Stimulated activated naive CD8-positive, alpha-beta T cell treated with anti-CD3 and anti-CD28 coated beads, Interleukin-15, Interleukin-2, amounts not matched to agents 100 U/mL and 50 U/mL, for 24 hours (primary cell): ENCODE results near the gene ULBP3.
A peak's percentile ranks its signal among the peaks of the same experiment; 100 is the strongest.

ENCODE experiments used
- ATAC-seq: fragments of 150-1000 bp; cut with Tn5 transposase; one replicate; pipeline ENCODE4 v1.10.0; 2021
- DNase-seq: peaks from one replicate; pipeline ENCODE4 v3.0.0; 2021

The ULBP3 gene

DNA sequence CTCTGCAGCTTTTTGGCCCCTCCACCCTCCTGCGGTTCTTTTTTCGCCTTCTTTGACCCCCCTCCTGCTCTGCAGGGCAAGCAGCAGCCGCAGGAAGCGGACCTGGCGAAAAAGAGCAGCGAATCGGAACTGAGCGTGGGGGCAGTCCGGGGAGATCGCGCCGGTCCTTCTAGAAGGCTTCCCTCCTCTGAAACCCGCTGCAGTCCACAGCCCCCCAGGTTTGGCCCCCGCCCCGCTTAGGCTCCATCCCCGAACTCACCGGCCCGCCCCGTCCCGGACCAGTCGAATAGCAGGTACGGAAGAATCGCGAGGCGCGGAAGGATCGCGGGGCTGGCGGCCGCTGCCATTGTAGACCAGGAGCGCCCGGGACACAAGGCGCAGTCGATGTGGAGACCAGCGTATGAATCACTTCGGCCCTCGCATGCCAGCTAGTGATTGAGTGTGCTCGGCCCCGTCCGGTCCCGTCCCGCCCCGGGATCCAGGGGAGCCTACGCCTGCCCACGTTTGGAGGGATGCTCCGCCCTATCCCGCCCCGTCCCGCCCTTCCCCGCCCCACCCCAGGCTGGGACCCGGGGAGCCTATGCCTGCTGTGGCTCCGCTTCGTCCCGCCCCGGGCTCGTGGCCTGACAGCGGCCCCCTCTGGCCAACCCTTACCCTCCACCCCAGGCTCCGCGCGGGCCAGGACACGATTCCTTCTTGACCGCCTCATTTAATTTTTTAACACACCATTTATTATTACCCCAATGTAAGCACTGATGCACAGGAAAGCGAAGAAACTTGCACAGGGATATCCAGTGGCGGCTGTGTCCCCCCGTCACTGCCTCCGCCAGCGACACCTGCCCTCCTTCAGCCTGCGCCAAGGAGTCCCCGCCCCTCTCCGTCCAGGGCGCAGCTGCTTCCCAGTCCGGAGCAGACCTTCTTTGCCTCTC lies at the start of gene ULBP3:
Gene ULBP3, minus strand, starts transcription at position 402 of the 929 bp plus-strand sequence. Its CDS starts 55 bp downstream, at position 347.
- DNase-seq (peak; percentile 83), ATAC-seq (peak; percentile 91)

DNA sequence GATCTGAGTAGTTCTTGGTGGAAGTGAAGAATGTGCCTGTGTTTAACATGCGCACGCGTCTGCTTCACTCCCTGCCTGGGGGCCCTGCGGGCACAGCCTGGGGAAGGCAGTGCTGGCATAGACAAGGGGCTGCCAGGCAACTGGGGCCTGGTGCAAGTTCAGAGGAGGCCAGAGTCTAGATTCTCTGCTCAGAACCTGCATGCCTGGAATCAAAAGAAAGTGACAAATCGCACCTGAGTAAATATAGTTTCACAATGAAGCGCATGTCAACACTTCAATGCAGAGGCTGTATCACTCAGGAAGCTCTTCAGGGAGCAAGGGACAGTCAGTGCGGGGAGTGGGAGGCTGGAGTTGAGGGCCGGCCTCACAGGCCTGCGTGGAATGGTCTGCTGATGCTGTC lies 49.7 kb upstream of the ULBP3 start:
- ATAC-seq (peak; percentile 36), DNase-seq (no peak)

DNA sequence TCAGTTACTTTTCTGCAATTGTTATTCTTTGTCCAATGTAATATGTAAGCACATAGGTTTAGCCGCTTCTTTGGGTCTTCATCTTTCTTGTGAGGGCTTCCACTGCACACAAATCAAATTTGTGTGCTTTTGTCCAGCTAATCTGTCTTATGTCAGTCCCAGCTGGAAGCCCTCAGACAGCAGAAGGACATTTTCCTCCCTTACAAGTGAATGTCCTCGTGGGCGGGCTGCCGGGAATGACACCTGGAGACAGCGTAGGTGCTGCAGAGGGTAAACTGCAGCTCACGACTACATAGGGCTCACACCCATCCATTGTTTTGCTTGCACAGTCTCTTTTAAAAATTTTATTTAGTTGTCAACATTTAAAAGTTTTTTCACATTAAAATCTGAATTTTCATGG lies 49.3 kb upstream of the ULBP3 start:
- DNase-seq (no peak), ATAC-seq (no peak)

DNA sequence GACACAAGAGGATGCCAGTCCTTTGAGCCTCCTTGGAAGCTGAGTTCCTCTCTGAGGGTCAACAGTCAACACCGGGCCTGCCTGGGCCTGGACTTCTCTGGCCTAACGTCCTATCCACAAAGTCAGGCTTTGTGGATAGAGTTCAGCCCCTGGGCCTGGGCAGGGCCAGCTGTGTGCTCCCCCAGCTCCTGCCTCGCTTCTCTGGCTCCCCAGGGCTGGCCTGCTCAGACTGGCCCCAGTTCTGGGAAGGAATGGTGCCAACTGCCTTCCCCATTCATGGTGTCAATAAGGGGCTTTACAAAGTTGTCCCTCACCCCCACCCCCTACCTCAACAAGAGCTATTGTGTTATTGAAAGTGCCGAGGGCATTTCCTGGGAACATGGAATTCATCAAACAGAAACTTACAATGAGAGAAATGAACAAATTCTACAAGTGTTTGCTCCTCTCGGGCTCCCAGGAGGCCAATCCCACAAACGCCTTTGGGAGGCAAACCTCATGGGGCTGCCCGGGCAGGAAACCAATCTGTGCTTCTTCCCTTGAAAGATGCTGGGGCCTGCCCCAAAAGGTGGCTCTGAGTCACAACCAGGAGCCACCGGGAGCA lies 47.4 kb upstream of the ULBP3 start:
- ATAC-seq: no peak
- DNase-seq: no peak

DNA sequence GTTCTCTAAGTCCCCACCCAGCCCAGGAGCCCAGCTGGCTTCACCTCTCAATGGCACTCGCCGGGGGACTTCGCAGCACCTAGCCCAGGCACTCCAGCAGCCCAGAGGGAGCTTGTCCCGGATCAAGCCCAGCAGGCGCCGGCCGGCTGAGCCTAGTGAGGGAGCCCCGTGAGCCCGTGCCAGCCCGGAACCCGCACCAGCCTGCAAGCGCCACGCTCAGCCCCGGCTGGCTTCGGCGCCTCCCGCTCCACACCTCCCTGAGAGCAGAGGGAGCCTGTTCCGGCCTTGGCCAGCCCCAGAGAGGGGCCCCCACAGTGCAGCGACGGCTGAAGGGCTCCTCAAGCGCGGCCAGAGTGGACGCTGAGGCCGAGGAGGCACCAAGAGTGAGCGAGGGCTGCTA lies 46.8 kb upstream of the ULBP3 start:
- no peak for DNase-seq
- ATAC-seq: no peak

DNA sequence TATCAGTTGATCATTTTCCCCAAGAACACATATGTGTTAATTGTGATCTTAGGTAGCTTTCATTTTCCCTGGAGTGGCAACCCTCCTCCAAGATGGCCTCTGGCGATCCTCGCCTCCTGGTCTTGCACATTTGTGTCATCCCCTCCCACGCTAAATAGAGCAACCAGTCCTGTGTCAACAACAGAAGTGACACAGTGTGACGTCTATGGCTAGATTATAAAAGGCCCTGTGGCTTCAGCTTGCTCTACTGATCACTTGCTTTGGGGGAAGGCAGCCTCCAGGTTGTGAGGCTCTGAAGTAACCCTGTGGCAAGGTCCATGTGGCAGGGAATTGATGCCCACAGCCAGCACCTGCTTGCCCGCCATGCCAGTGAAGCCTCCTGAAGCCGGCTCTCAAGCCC lies 43.3 kb upstream of the ULBP3 start:
- DNase-seq (no peak), ATAC-seq (no peak)

DNA sequence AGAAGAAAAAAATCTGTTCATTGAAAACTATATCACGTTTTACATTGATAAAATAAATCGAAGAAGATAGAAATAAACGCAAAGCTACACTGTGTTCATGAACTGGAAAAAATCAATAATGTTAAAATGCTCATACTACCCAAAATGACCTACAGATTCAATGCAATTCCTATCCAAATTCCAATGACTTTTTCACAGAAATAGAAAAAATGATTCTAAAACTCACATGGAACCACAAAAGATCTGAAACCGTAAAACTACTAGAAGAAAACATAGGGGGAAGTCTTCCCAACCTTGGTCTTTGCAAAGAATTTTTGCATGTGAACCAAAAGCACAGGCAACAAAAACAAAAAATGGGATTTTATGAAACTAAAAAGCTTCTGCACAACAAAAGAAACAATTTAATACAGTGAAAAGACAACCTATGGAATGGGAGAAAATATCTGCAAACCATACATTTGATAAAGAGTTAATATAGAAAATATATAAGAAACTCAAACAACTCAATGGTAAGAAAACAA lies 33.9 kb upstream of the ULBP3 start:
- no peak for ATAC-seq
- no peak for DNase-seq

DNA sequence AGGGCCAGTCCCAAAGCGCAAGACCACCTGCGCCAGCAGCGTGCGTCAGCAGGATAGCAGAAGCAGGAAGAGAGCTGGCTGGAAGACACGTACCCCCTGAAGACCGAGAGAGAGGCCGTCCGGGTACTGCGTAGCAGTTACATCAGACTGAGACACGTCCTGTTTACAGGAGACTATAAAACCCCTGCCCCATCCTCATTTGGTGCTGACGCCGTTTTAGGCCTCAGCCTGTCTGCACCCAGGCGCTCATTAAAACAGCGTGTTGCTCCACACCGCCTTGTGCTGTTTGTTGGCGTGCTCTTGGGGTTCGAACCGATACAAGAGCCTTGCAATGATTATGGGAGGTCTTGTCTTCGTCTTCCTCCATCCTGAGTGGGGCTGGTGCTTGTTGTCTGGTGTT lies 31.8 kb upstream of the ULBP3 start:
- ATAC-seq: no peak
- DNase-seq: no peak

DNA sequence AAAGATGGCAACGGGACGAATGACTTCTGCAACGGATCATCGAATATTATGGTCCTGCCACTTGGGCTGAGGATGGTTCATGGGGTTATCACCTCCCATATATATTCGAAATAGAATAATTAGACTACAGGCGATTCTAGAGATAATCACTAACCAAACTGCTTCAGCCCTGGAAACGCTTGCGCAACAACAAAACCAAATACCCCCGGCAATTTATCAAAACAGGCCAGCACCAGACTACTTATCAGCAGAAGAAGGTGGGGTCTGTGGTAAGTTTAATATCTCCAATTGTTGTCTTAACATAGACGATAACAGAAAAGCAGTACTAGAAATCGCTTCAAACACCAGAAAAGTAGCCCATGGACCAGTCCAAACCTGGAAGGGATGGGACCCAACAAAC lies 31.0 kb upstream of the ULBP3 start:
- no peak for ATAC-seq
- DNase-seq: no peak

DNA sequence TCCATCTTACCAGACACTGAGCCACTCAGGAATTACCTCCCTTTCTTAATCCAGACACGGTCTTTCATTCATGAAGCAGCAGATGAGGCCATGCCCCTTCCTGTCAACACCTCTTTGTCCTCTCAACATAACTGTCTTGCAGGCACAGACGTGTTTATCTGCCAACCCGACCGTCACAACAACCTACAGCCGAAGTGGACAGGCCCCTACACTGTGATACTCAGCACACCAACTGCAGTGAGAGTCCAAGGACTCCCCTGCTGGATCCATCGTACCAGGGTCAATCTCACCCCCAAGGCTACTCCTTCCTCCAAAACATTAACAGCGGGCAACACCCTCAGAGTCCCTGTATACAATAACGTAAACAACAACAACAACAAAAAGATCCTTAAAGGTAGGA lies 30.6 kb upstream of the ULBP3 start:
- ATAC-seq (no peak), DNase-seq (no peak)

DNA sequence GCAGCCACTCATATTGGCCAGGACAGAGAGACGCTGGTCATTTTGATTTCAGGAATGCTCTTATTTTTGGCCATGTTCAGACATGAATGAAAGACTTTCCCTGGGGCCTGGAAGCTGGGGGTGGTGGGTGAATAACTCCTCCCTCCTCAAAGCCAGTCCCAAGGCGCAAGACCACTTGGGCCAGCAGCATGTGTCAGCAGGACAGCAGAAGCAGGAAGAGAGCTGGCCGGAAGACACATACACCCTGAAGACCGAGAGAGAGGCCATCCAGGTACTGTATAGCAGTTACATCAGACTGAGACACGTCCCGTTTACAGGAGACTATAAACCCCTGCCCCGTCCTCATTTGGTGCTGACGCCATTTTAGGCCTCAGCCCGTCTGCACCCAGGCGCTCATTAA lies 29.2 kb upstream of the ULBP3 start:
- ATAC-seq (no peak), DNase-seq (no peak)

DNA sequence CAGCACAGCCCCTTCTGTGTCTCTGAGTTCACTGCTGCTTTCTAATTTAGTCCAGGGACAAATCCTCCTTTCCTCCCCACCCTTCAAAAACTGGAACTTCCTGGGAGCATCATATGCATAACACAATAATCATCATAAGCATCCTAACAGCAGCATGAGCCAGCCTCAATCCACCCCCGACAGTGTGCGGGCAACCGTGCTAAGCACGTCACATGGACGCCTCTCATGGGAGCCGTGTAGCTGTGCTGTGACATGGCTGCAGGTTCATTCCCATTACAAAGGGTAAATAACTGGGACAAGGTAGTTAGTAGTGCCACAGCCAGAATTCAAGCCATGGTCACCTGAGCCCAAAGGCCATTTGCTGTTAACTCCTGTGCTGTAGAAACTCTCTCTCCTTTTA lies 24.5 kb upstream of the ULBP3 start:
- DNase-seq (no peak), ATAC-seq (no peak)

DNA sequence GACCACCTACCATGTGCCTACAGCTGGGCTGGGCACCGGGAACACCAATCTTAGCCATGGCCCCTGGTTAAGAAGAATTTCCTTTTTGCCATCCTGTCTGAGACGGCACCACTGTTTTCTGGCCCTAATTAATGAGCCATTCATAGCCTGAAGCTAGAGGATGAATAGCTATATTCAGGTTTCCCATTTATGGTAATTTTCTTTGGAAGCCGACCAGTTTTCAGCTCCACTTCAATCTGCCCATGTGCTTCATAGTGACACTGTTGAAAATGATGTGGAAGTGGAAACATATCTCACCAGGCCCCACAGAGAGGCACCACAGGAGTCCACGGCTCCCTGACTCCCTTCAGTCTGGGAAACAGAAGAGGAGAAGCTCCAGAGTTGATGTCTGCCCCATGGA lies 22.6 kb upstream of the ULBP3 start:
- ATAC-seq: no peak
- no peak for DNase-seq

DNA sequence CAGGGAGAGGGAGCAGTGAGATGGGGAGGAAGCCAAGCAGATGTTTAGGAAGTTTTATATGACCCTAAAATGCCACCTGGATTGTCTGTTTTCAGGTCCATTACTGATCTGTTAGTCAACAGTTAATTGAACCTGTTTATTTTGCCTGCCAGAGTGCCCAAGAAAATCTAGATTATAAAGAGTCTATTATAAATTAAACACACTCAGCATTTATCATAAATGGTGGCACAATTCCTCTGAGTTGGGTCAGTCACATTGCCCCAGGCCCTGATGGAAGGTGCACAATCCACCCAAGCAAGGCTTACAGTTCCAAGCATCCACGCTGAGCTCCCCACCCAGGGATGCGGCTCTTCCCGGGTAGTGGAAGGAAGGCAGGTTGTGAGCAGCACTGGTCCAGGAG lies 21.4 kb upstream of the ULBP3 start:
- ATAC-seq (no peak), DNase-seq (no peak)

DNA sequence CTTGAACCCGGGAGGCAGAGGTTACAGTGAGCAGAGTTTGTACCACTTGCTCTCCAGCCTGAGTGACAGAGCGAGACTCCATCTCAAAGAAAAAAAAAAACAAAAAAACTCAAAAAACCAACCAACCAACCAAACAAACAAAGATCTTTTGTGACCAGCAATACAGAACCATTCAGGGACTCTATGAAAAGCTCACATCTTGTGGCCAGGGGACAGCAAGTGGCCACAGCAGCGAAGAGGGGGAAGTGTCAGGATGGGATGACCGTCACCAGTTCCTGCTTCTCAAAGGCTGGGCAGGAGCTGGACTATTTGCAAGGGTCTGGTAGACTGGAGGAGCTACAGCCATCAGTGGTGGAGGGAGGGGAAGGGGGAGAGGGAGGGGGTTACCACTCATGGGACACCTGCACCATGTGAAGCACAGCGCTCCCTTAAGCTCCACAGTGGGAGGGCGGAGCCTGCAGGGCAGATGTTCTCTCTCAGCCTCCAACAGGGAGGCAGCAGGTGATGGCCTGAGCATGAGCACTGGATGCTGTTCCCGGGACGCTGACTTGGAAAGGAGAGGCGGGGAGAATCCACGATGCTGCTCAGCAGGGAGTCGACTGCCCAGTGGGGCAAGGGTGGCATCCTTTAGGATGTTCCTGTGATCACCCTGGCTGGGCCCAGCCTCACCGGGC lies 19.7 kb upstream of the ULBP3 start:
- DNase-seq (no peak), ATAC-seq (no peak)

DNA sequence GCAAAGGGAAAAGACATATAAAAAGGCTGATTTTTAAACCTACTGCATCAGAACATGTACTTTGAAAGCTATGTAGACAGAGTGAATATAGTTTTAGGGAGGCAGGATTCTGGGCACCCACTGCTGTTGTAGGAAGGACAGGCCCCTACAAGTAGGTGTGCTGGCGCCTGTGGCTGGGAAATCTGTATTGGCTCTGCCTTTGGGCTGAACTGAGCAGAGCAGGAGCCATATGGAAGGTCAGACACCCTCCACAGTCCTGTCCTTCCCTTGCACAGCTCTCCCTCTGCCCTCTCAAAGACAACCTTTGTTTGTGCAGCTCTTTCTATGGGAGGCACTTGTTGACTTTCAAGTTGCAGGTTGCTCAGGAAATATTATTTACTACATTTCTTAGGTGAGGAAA lies 18.4 kb upstream of the ULBP3 start:
- no peak for ATAC-seq
- DNase-seq: no peak

DNA sequence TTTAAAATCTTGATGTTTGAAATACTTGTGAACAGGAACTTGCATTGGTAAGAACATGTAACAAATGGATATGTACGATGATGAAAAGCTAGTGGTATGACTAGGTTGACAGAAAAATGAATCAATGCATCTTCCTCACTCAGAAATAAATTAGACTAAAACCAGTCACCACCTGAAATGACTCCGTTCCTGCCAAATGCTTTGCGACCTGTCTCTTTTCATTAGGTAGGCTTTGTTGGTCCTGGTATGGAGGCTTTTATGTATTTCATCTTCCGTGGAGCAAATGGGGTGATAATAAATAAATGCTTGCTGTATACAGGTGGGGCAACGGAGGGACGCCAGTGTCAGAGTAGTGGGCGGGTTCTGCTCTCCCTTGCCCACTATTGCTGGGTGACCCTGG lies 17.1 kb upstream of the ULBP3 start:
- DNase-seq (no peak), ATAC-seq (no peak)

DNA sequence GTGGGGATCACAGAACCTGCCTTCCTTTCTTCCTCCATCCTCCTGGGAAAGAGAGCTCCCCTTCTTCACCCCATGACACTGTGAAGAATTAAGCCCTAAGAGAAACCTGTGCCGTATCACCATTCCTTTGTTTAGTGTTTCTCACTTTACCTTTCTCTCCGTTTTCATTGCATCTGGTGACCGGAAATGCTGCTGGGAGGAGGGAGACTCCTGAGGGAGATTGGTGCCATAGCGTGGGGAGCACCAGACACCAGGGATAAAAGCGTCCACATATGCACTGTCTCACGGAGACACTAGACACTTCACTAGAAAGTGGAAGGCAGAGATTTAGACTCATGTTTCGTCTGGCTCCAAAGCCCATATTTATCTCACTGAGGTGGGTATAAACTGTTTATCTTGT lies 15.5 kb upstream of the ULBP3 start:
- no peak for DNase-seq
- no peak for ATAC-seq

DNA sequence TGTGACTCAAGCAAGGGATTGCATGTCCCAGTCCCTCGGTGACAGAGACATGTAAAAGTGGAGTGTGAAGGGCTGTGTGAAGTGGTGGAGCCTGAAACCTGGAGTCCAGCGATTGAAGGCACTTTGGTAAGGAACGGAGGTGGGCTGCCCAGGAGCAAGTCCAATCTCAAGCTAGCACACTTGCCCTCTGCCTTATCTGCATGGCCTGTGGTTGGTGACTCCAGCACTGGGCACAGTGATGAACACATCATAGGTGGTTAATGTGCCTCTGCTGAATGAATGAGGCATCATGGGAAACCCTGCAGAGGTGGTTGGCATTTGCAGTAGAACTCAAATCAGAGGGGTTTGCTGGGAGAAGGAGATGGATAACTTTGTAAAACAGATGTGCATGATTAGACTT lies 14.9 kb upstream of the ULBP3 start:
- DNase-seq: no peak
- no peak for ATAC-seq

DNA sequence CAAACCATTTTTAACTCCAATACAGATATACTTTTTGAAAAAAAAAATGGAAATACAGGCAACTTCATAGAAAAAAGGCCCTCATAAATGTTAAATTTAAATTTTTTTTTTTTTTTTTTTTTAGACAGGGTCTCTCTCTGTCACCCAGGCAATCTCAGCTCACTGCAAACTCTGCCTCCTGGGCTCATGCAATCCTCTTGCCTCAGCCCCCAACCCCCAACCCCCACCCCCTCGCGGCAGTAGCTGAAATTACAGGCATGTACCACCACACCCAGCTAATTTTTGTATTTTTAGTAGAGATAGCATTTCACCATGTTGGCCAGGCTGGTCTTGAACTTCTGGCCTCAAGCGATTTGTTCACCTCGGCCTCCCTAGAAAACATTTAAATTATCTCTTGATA lies 12.8 kb upstream of the ULBP3 start:
- ATAC-seq (no peak), DNase-seq (no peak)

DNA sequence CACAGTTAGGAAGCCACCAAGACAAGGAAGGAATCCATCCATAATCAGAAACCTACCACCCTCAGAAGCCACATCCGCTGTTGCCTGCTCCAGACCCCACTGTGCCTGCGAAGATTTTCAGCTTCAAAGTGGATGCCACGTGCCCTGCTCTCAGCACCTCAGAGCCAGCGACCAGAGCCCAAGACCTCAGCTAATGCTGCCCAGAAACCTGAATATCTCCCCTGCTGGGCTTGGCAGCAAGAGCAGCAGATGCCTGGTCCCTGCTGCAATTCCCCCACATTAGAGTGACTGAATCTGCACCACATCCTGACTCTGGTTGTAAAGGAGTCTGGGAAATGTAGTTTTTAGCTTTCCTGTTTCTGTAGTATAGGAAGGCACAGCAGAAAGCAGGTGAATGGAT lies 10.7 kb upstream of the ULBP3 start:
- ATAC-seq: peak; percentile 45
- DNase-seq: no peak

DNA sequence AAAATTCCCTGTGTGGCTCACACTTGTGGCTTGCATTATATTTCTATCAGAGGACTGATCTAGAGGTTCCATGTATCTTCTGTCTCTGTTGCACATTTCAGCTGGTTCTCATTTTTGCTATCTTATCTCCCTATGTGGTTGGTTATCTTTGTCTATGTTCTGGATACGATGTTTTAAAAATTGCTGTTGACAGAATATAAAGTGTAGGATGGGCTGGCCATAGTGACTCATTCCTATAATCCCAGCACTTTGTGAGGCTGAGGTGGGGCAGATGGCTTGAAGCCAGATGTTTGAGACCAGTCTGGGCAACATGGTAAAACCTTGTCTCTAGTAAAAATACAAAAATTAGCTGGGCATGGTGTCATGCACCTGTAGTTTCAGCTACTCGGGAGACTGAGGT lies 9.9 kb upstream of the ULBP3 start:
- no peak for DNase-seq
- ATAC-seq: no peak

DNA sequence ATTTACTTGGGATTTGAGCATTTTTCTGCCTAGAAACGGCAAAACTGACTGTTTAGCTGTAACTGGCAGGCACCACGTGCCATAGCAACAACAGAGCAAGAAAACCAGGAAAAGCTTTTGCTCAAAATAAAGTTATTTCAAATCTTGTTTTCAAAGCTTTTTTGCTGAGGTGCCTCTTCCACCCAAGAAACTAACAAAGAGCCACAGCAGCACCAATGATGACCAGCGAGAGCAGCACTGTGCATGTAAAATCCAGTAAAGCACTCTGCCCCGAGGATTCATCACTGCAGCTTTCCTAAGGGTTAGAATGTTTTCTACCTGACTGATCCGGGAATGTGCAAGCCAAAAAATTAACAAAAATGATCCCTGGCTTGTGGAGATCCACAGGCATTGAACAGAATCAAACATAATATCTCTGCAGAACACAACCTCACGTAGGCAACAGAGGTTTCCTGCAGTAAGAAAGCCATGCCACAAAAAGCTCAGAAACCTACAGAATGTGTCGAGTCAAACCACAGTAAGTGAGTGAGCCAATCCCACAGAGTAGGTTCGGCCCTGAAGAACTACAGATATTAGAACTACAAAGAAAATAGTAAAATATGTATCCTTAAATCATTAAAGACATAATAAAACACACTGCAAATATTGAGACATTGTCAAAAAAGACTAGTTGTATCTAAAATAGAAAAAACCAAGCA lies 7.4 kb upstream of the ULBP3 start:
- no peak for DNase-seq
- ATAC-seq: peak; percentile 47
